NCI-H460 (cell line): ENCODE data around the gene HS6ST1. TPM values are rescaled to one million over a fixed set of nuclear protein-coding genes. Genes with fewer than 3 reads are reported as not detected.

Experiments
- DNase-seq: peaks from one replicate; pipeline ENCODE4 v3.0.0-alpha.2; 2016; ENCODE audit warnings: low read depth; ENCODE audit errors: extremely low read depth
- total RNA-seq: library from RNA; depleted of rRNA; stranded (reverse); fragments of >200 nt; shearing (Covaris generic); gene quantifications from 2 replicates; pipeline ENCODE4 v1.2.3, GENCODE V29; 2014

HS6ST1 gene
- total RNA-seq, 1 experiment from 2014 or later = 15.6 TPM

GRCh38 chr2:128301021-128301420 is 17.6 kb downstream of the HS6ST1 start:
- no peak for DNase-seq

- DNase-seq = no peak
Observed at GRCh38 chr2:128300151-128301020, 18.3 kb downstream of the HS6ST1 start.

- no peak for DNase-seq
Observed at GRCh38 chr2:128299628-128300027, 19.0 kb downstream of the HS6ST1 start.

DNA sequence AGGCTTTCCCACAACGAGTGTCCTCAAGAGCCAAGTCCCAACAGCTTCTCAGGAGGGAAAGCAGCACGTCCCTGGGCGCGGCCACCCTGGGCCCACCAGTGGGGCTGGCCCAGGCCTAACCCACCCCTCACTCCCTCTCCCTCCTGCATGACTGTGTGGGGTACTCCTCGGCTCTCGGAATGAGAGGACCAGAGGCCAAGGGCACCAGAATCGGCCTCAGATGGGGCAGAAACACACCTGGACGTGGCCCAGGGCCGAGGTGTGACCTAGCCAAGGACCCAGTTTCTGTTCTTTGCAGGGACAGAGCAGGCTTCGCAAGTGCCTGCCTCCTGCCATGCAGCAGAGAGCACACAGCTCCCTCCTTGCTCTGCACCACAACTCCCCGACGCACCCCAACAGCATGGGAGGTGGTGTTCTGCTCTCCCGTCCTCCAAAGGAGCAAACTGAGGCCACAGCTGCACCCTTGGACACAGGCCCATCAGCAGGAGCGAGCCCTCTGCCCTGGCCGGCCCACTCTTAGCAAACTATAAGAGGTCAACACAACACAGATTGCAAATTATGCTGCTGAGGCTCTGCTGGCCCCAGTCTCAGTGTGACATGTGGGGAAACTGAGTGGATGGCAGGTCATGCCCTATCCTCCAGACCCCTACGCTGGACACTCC is 19.7 kb downstream of the HS6ST1 start:
- DNase-seq = no peak

DNA sequence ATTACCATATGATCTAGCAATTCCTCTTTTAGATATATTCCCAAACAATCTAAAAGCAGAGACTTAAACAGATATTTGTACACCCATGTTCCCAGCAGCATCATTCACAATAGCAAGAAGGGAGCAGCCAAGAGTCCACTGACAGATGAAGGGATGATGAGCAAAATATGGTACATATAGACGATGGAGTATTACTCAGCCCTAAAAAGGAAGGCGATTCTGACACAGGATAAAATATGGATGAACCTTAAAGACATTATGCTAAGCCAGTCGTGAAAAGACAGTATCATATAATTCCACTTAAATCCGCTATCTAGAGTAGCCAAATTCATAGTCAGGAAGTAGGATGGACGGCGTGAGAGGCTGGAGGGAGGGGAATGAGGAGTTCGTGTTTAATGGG is 20.4 kb downstream of the HS6ST1 start:
- DNase-seq = no peak

- no peak for DNase-seq
Observed at GRCh38 chr2:128293870-128294455, 24.7 kb downstream of the HS6ST1 start.

- DNase-seq = no peak
Observed at GRCh38 chr2:128293426-128293755, 25.3 kb downstream of the HS6ST1 start.

DNA sequence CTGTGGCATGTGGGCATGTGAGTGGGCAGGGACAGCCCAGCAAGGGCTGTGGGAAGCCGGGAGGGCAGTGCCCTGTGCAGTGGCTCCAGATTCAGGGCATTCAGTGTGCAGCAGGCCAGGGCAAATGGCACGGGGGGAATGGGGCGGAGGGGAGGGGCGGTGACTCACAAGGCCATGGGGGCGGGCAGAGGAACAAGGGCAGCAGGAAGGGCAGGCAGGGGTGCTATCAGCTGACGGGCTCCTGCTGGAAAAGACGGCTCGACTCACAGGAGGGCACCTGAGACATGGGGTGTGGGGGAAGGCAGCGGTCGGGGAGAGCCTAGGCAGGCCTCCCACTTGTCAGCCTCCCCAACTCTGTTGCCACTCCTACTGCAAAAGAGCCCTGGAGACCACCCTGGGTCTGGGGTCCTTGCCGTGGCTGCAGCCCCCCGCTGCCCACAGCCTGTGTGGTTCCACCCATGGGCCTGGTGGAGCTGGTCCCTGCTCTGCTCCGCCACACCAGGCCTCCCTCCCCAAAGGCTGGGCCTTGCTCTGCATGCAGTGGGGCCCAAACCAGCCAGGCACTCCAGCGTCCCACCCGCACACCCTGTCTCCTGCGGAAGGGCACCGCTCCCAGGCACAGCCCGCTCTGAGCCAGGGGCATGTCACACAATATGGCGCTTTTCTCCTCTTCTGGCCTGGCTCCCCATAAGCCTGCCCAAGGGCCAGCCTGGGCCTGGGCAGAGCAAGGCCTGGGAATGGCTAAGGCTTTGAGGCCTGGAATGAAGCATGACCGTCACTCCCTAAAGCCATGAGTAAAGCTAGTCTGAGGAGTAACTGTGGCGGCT is 25.9 kb downstream of the HS6ST1 start:
- no peak for DNase-seq

GRCh38 chr2:128291844-128292598 is 26.6 kb downstream of the HS6ST1 start:
- DNase-seq = no peak

- no peak for DNase-seq
Observed at GRCh38 chr2:128291161-128291843, 27.4 kb downstream of the HS6ST1 start.

- no peak for DNase-seq
Observed at GRCh38 chr2:128290356-128290755, 28.3 kb downstream of the HS6ST1 start.

DNA sequence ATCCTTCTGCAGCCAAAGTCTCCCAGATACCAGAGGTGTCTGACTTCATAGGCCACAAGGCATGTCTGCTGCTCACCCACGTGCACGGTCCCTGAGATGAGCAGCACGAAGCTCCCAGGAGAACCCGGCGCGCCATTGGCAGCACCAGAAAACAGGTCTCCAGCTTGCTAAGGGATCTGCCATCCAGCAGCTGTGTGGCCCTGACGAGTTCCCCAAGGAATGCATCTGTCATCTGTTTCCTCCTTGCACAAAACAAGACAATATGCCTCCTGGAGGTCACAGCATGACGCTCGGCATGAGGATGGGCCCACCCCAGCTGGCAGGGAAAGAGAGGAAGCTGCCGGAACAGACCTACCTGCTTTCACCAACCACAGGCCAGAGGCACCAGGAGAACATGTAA is 29.2 kb downstream of the HS6ST1 start:
- DNase-seq = no peak

- DNase-seq = no peak
Observed at GRCh38 chr2:128288781-128289180, 29.9 kb downstream of the HS6ST1 start.

- DNase-seq = no peak
Observed at GRCh38 chr2:128287780-128288735, 30.6 kb downstream of the HS6ST1 start.

GRCh38 chr2:128286905-128287779 is 31.5 kb downstream of the HS6ST1 start:
- no peak for DNase-seq

DNA sequence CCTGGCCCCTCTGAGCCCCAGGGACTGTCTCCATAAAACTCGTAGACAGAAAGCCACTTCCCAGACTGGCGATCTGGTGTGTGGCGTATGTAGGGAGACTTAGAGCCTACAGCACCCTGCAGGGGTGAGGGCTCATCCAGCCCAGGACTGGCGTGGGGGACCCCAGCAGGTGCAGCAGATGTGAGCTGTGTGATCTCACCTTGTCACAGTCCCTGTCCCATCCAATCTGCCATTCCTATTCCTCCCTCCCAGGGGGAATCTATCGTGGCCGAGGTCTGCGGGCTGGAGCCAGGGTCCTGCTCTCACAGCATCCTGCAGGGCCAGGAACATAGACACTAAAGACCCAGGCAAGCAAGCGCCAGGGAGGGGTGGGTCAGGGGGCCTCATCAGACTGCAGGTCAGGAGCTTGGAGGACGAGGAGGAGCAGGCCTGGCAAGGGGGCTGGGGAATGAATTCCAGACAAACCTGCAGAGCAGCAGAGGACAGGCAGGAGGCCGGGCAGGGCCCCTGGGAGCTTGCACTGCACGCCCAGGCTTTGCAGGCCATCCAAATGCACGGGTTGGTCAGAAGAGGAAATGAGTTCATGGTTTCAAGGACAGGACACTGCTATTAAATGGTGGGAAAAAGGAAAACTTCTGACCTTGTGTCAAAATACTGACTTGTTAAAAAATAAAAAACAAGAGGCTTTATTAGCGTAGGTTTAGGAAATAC is 32.5 kb downstream of the HS6ST1 start:
- DNase-seq = no peak
